H1 (cell line): ENCODE data around the gene COX6A2.

Source experiments
- CHD2 ChIP-seq: IDR thresholded peaks from 2 replicates; pipeline ENCODE4 v1.6.1; 2012; ENCODE audit warnings: low read length, improper control_type of control experiment
- RAD21 ChIP-seq, 2 experiments: IDR thresholded peaks in 1 of 2; conservative IDR thresholded peaks in 1 of 2; 2 replicates each; pipeline ENCODE4 v1.6.1; 2011; ENCODE audit warnings: low read depth in 2 of 2, low read length in 2 of 2, improper control_type of control experiment in 1 of 2, inconsistent platforms in 1 of 2, mild to moderate bottlenecking in 1 of 2, moderate library complexity in 1 of 2
- SIRT6 ChIP-seq: IDR thresholded peaks from one replicate; pipeline ENCODE4 v1.7.1; 2012; ENCODE audit warnings: low read length, inconsistent platforms
- ZNF274 ChIP-seq: IDR thresholded peaks from 2 replicates; pipeline ENCODE4 v1.7.0; 2012; ENCODE audit warnings: low read length, borderline replicate concordance; ENCODE audit errors: extremely low read depth
- TF ChIP-seq, protein P1 (sequence below), 3 experiments: IDR thresholded peaks; 1 replicate in 2 of 3; 2 replicates in 1 of 3; pipeline versions ENCODE4 v1.5.1 to v1.6.1; 2011; ENCODE audit warnings: low read length in 3 of 3, mild to moderate bottlenecking in 3 of 3, inconsistent platforms in 2 of 3, low read depth in 1 of 3, moderate library complexity in 1 of 3; ENCODE audit not compliant: insufficient read depth in 1 of 3; ENCODE audit errors: control extremely low read depth in 1 of 3
- TF ChIP-seq, protein P2 (sequence below): IDR thresholded peaks from 2 replicates; pipeline ENCODE4 v1.6.1; 2012; ENCODE audit warnings: inconsistent platforms

DNA sequence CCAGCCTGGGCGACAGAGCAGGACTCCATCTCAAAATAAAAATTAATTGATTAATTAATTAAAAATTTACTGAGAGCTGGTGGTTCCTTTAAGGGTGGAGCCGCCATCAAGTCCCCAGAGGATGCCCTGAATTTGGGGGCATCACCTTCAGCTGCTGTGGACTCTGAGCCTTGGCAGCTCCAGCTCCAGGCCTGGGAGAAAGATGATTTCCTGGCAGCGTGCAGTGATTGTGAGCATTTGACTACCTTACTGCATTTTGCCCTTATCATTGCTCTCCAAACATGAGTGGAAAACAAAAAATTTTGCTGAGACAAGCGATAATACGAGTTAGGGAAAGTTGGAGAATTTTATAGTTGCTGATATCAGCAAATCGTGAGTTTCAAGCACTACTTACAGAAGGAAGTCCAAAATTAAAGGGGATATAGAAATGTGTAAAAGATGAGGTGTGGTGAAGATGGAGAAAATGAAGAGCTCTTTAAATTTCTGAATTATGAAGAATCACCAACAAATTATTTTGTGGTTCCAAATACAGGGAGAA lies 37.6 kb downstream of the COX6A2 start:
- TF ChIP-seq, protein P1, sequence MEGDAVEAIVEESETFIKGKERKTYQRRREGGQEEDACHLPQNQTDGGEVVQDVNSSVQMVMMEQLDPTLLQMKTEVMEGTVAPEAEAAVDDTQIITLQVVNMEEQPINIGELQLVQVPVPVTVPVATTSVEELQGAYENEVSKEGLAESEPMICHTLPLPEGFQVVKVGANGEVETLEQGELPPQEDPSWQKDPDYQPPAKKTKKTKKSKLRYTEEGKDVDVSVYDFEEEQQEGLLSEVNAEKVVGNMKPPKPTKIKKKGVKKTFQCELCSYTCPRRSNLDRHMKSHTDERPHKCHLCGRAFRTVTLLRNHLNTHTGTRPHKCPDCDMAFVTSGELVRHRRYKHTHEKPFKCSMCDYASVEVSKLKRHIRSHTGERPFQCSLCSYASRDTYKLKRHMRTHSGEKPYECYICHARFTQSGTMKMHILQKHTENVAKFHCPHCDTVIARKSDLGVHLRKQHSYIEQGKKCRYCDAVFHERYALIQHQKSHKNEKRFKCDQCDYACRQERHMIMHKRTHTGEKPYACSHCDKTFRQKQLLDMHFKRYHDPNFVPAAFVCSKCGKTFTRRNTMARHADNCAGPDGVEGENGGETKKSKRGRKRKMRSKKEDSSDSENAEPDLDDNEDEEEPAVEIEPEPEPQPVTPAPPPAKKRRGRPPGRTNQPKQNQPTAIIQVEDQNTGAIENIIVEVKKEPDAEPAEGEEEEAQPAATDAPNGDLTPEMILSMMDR (IDR thresholded peaks at IDR 0.05; ENCODE audit: control extremely low read depth in 1 of 3, insufficient read depth in 1 of 3, low read depth in 1 of 3, low read length in 3 of 3): no peak
- TF ChIP-seq, protein P2, sequence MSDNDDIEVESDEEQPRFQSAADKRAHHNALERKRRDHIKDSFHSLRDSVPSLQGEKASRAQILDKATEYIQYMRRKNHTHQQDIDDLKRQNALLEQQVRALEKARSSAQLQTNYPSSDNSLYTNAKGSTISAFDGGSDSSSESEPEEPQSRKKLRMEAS: no peak
- TF ChIP-seq CHD2: no peak
- no peak for TF ChIP-seq RAD21 (IDR thresholded peaks at IDR 0.05 in 1 of 2, conservative IDR thresholded peaks at IDR 0.05 in 1 of 2; ENCODE audit: low read depth in 2 of 2, low read length in 2 of 2)
- no peak for TF ChIP-seq SIRT6
- TF ChIP-seq ZNF274: no peak
